CD14-positive monocyte (primary cell): ENCODE results near the gene KNDC1. TPM values are rescaled to one million over a fixed set of nuclear protein-coding genes. Genes with fewer than 3 reads are reported as not detected.

Experiments used
- DNase-seq, 3 donors: peaks; one replicate each; pipeline ENCODE4 v3.0.0-alpha.2; 2011 to 2022
- H2AFZ ChIP-seq: 2 replicates; pipeline ENCODE4 v1.6.0; 2012; ENCODE audit warnings: mild to moderate bottlenecking, low read depth, low read length, inconsistent platforms; ENCODE audit not compliant: insufficient read depth, poor library complexity, severe bottlenecking
- H3K27ac ChIP-seq, 2 donors: 1 replicate in 1 of 2; 2 replicates in 1 of 2; pipeline ENCODE4 v1.5.1; 2012 to 2013; ENCODE audit warnings: low read length in 2 of 2, control low read depth in 1 of 2, inconsistent platforms in 1 of 2, low read depth in 1 of 2, mild to moderate bottlenecking in 1 of 2
- H3K27me3 ChIP-seq, 2 donors: one replicate each; pipeline versions ENCODE4 v1.6.0 to v1.6.1; 2011 to 2013; ENCODE audit warnings: low read length in 2 of 2; ENCODE audit not compliant: control insufficient read depth in 2 of 2, insufficient read depth in 2 of 2
- H3K36me3 ChIP-seq, 2 donors: replicated peaks in 1 of 2; 1 replicate in 1 of 2; 2 replicates in 1 of 2; pipeline versions ENCODE4 v1.5.1 to v1.6.1; 2012 to 2013; ENCODE audit warnings: low read length in 2 of 2, control low read depth in 1 of 2, inconsistent platforms in 1 of 2, mild to moderate bottlenecking in 1 of 2; ENCODE audit not compliant: insufficient read depth in 2 of 2, control insufficient read depth in 1 of 2
- H3K4me1 ChIP-seq, 2 donors: 1 replicate in 1 of 2; 2 replicates in 1 of 2; pipeline versions ENCODE4 v1.5.1 to v1.6.1; 2012 to 2013; ENCODE audit warnings: low read length in 2 of 2, control low read depth in 1 of 2, inconsistent platforms in 1 of 2, mild to moderate bottlenecking in 1 of 2, moderate library complexity in 1 of 2; ENCODE audit not compliant: insufficient read depth in 2 of 2, control insufficient read depth in 1 of 2
- H3K4me2 ChIP-seq: replicated peaks from 2 replicates; pipeline ENCODE3; 2012; ENCODE audit warnings: low read length, moderate library complexity, mild to moderate bottlenecking; ENCODE audit not compliant: poor library complexity, severe bottlenecking; ENCODE audit errors: extremely low read depth
- H3K4me3 ChIP-seq, 3 experiments: fragments of 200-600 bp in 1 of 3; sonication (generic) in 1 of 3; replicated peaks in 1 of 3; 1 replicate in 2 of 3; 2 replicates in 1 of 3; pipeline ENCODE4 v1.5.1; 2011 to 2013; ENCODE audit warnings: low read length in 3 of 3, mild to moderate bottlenecking in 3 of 3, control low read depth in 2 of 3, low read depth in 2 of 3, inconsistent platforms in 1 of 3, moderate library complexity in 1 of 3
- H3K79me2 ChIP-seq: 2 replicates; pipeline ENCODE4 v1.6.0; 2012; ENCODE audit warnings: mild to moderate bottlenecking, control low read depth, inconsistent platforms, low read length, moderate library complexity; ENCODE audit not compliant: insufficient read depth
- H3K9ac ChIP-seq: 2 replicates; pipeline ENCODE4 v1.6.0; 2017; ENCODE audit warnings: low read length, mild to moderate bottlenecking; ENCODE audit not compliant: insufficient read depth, poor library complexity, severe bottlenecking
- H3K9me3 ChIP-seq, 2 donors: replicated peaks in 1 of 2; 1 replicate in 1 of 2; 2 replicates in 1 of 2; pipeline versions ENCODE4 v1.5.1 to v1.6.1; 2012 to 2013; ENCODE audit warnings: low read length in 2 of 2, control low read depth in 1 of 2; ENCODE audit not compliant: control insufficient read depth in 1 of 2, insufficient read depth in 1 of 2
- H4K20me1 ChIP-seq: 2 replicates; pipeline ENCODE4 v1.6.0; 2012; ENCODE audit warnings: mild to moderate bottlenecking, low read length, control low read depth, moderate library complexity; ENCODE audit not compliant: insufficient read depth
- H3K27ac Mint-ChIP-seq, 7 donors: one replicate each; pipeline ENCODE4 v1.8.0; 2020; ENCODE audit warnings: mild to moderate bottlenecking in 7 of 7, mixed read lengths in 7 of 7, moderate library complexity in 6 of 7, inconsistent platforms in 2 of 7
- H3K27me3 Mint-ChIP-seq, 3 donors: one replicate each; pipeline ENCODE4 v1.8.0; 2021 to 2022; ENCODE audit warnings: low read depth in 3 of 3, mild to moderate bottlenecking in 3 of 3, mixed read lengths in 3 of 3, moderate library complexity in 3 of 3, inconsistent platforms in 1 of 3
- H3K36me3 Mint-ChIP-seq, 2 donors: one replicate each; pipeline ENCODE4 v1.8.0; 2020; ENCODE audit warnings: mixed read lengths in 2 of 2, inconsistent platforms in 1 of 2, mild to moderate bottlenecking in 1 of 2
- H3K4me1 Mint-ChIP-seq: one replicate; pipeline ENCODE4 v1.8.0; 2020; ENCODE audit warnings: mild to moderate bottlenecking, mixed read lengths
- H3K4me3 Mint-ChIP-seq, 2 donors: one replicate each; pipeline ENCODE4 v1.8.0; 2020; ENCODE audit warnings: mild to moderate bottlenecking in 2 of 2, mixed read lengths in 2 of 2, moderate library complexity in 1 of 2
- H3K9me3 Mint-ChIP-seq, 7 donors: one replicate each; pipeline ENCODE4 v1.8.0; 2020 to 2022; ENCODE audit warnings: mixed read lengths in 7 of 7, mild to moderate bottlenecking in 6 of 7, moderate library complexity in 6 of 7, inconsistent platforms in 2 of 7
- WGBS: methylation state at CpG from one replicate; pipeline ENCODE4 v1.1.5; 2013; ENCODE audit warnings: missing lambda C conversion rate; ENCODE audit not compliant: insufficient coverage; 5-methylcytosine and 5-hydroxymethylcytosine counted together
- intact Hi-C, 2 donors: fragments of 100-400 bp; cut with micrococcal nuclease; formaldehyde crosslinking; loops; one replicate each; pipeline versions ENCODE4 v1.15.0 to v1.15.1; 2023
- polyA plus RNA-seq, 3 donors: library from polyadenylated mRNA; depleted of rRNA in 1 of 3; unstranded in 2 of 3; stranded (reverse) in 1 of 3; fragments of 300-500 nt in 2 of 3; fragments of >200 nt in 1 of 3; fragmentation: Illumina TruSeq in 2 of 3; gene quantifications; 1 replicate in 2 of 3; 2 replicates in 1 of 3; pipeline ENCODE4 v1.2.3, GENCODE V29; 2012 to 2021
- TF ChIP-seq, protein P1 (sequence below): fragments of 200-600 bp; IDR thresholded peaks from one replicate; pipeline ENCODE4 v1.8.0; 2022; ENCODE audit warnings: antibody characterized with exemption, mild to moderate bottlenecking

The KNDC1 gene
- polyA plus RNA-seq, 3 donors = 0.22 to 0.80 TPM; not detected in 1

- no peaks in the 10 kb centered on the region for H3K4me1 Mint-ChIP-seq
- DNase-seq = no peak
- Histone ChIP-seq H3K27me3 (no peaks in the 10 kb centered on the region), H3K4me3 (no peak overlapping the region), H3K79me2 (no peaks in the 10 kb centered on the region), H3K4me2 (no peak overlapping the region), H3K27ac (no peak overlapping the region), H2AFZ (no peak overlapping the region), H3K36me3 (no peaks in the 10 kb centered on the region), H3K9me3 (no peaks in the 10 kb centered on the region), H3K9ac (no peak overlapping the region), H4K20me1 (no peaks in the 10 kb centered on the region), H3K4me1 (no peaks in the 10 kb centered on the region)
- H3K9me3 Mint-ChIP-seq = peaks cover 0 to 12% (median 5%) of the 10 kb centered on the region in 7 donors
- intact Hi-C loops = no loop called here
- no peaks in the 10 kb centered on the region for H3K36me3 Mint-ChIP-seq
- TF ChIP-seq, protein P1, sequence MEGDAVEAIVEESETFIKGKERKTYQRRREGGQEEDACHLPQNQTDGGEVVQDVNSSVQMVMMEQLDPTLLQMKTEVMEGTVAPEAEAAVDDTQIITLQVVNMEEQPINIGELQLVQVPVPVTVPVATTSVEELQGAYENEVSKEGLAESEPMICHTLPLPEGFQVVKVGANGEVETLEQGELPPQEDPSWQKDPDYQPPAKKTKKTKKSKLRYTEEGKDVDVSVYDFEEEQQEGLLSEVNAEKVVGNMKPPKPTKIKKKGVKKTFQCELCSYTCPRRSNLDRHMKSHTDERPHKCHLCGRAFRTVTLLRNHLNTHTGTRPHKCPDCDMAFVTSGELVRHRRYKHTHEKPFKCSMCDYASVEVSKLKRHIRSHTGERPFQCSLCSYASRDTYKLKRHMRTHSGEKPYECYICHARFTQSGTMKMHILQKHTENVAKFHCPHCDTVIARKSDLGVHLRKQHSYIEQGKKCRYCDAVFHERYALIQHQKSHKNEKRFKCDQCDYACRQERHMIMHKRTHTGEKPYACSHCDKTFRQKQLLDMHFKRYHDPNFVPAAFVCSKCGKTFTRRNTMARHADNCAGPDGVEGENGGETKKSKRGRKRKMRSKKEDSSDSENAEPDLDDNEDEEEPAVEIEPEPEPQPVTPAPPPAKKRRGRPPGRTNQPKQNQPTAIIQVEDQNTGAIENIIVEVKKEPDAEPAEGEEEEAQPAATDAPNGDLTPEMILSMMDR = no peak
- peaks cover 7 to 23% (median 11%) of the 10 kb centered on the region in 3 donors for H3K27me3 Mint-ChIP-seq
- 100% methylated on average over 1 of the region's 4 CpGs for WGBS
- H3K4me3 Mint-ChIP-seq = no peak overlapping the region
- H3K27ac Mint-ChIP-seq = no peak overlapping the region
Observed at GRCh38 chr10:133194151-133194550, 34.1 kb downstream of the KNDC1 start.

DNA sequence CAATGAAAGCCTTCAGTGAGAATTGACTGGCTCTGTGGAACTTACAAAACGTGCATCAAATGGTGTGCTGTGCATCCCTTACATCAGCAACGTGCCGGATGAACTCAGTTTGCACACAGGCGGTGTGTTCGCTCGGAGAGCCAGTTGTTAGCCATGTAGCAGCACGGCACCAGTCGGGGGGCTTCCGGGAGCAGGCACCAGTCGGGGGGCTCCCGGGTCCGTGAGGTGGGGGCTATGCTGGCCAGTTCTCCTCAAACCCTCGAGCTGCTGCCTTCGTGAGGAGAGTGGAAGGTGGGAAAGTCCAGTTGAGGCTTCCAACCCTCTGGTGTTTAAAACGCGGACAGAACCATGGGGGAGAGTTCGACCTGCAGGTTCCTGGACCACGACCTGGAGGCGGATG, 35.1 kb downstream of the KNDC1 start:
- Histone ChIP-seq H3K36me3 (no peaks in the 10 kb centered on the region), H3K9ac (no peak overlapping the region), H3K9me3 (no peaks in the 10 kb centered on the region), H3K4me1 (no peaks in the 10 kb centered on the region), H3K27ac (no peak overlapping the region), H3K79me2 (no peaks in the 10 kb centered on the region), H3K4me2 (no peak overlapping the region), H2AFZ (no peak overlapping the region), H3K4me3 (no peak overlapping the region), H4K20me1 (no peaks in the 10 kb centered on the region), H3K27me3 (no peaks in the 10 kb centered on the region)
- H3K27me3 Mint-ChIP-seq = peaks cover 6 to 22% (median 11%) of the 10 kb centered on the region in 3 donors
- peaks cover 0 to 12% (median 5%) of the 10 kb centered on the region in 7 donors for H3K9me3 Mint-ChIP-seq
- TF ChIP-seq, protein P1 = no peak
- no peaks in the 10 kb centered on the region for H3K36me3 Mint-ChIP-seq
- intact Hi-C loops = no loop called here
- no peaks in the 10 kb centered on the region for H3K4me1 Mint-ChIP-seq
- no peak for DNase-seq
- no peak overlapping the region for H3K27ac Mint-ChIP-seq
- H3K4me3 Mint-ChIP-seq = no peak overlapping the region
- 96% methylated on average over 16 of the region's 19 CpGs for WGBS
